Keratinocyte (primary cell): ENCODE results near the gene SLC35A2. TPM values are rescaled to one million over a fixed set of nuclear protein-coding genes. Genes with fewer than 3 reads are reported as not detected.

Experiments used
- DNase-seq: peaks from one replicate; pipeline ENCODE4 v3.0.0-alpha.2; 2011; ENCODE audit warnings: low read depth, missing footprints, low spot score
- FAIRE-seq: peaks from 2 replicates; lab custom pipeline; 2011; peaks lifted over from hg19 to GRCh38; lab: Jason Lieb, UNC
- H2AFZ ChIP-seq: 2 replicates; pipeline ENCODE4 v1.6.0; 2012; ENCODE audit warnings: low read length, control low read depth, inconsistent platforms; ENCODE audit not compliant: control insufficient read depth
- H3K27ac ChIP-seq: 2 replicates; pipeline ENCODE4 v1.5.1; 2011; ENCODE audit warnings: low read length; ENCODE audit not compliant: control insufficient read depth, insufficient read depth
- H3K27me3 ChIP-seq: 3 replicates; pipeline ENCODE4 v1.6.0; 2011; ENCODE audit warnings: low read length; ENCODE audit not compliant: control insufficient read depth, insufficient read depth; ENCODE audit errors: extremely low read depth
- H3K36me3 ChIP-seq, 2 experiments: 2 replicates in 1 of 2; 3 replicates in 1 of 2; pipeline ENCODE4 v1.5.1; 2011; ENCODE audit warnings: low read length in 2 of 2, mild to moderate bottlenecking in 1 of 2; ENCODE audit not compliant: control insufficient read depth in 2 of 2, insufficient read depth in 2 of 2; ENCODE audit errors: extremely low read depth in 1 of 2
- H3K4me1 ChIP-seq: 3 replicates; pipeline ENCODE4 v1.5.1; 2011; ENCODE audit warnings: low read length; ENCODE audit not compliant: control insufficient read depth, insufficient read depth; ENCODE audit errors: extremely low read depth
- H3K4me2 ChIP-seq: 3 replicates; pipeline ENCODE4 v1.6.0; 2011; ENCODE audit warnings: low read depth, low read length; ENCODE audit not compliant: control insufficient read depth, insufficient read depth; ENCODE audit errors: extremely low read depth
- H3K4me3 ChIP-seq, 3 experiments: fragments of 200-600 bp in 1 of 3; sonication (generic) in 1 of 3; 2 replicates in 2 of 3; 3 replicates in 1 of 3; pipeline ENCODE4 v1.5.1; 2011 to 2016; ENCODE audit warnings: low read length in 3 of 3, mild to moderate bottlenecking in 3 of 3, control low read depth in 2 of 3, inconsistent platforms in 1 of 3, low read depth in 1 of 3, mixed read lengths in 1 of 3, mixed run types in 1 of 3, moderate library complexity in 1 of 3; ENCODE audit not compliant: control insufficient read depth in 2 of 3, insufficient read depth in 2 of 3; ENCODE audit errors: extremely low read depth in 1 of 3
- H3K79me2 ChIP-seq: 2 replicates; pipeline ENCODE4 v1.6.0; 2012; ENCODE audit warnings: low read length; ENCODE audit not compliant: control insufficient read depth, insufficient read depth
- H3K9ac ChIP-seq: 3 replicates; pipeline ENCODE4 v1.6.0; 2011; ENCODE audit warnings: low read length; ENCODE audit not compliant: control insufficient read depth, insufficient read depth; ENCODE audit errors: extremely low read depth
- H3K9me1 ChIP-seq: 3 replicates; pipeline ENCODE4 v1.6.0; 2011; ENCODE audit warnings: low read length; ENCODE audit not compliant: control insufficient read depth, insufficient read depth; ENCODE audit errors: extremely low read depth
- H3K9me3 ChIP-seq: 2 replicates; pipeline ENCODE4 v1.5.1; 2012; ENCODE audit warnings: low read depth, low read length; ENCODE audit not compliant: control insufficient read depth
- H4K20me1 ChIP-seq: 3 replicates; pipeline ENCODE4 v1.6.0; 2011; ENCODE audit warnings: low read length; ENCODE audit not compliant: control insufficient read depth, insufficient read depth; ENCODE audit errors: extremely low read depth
- CTCF ChIP-seq, 3 experiments: IDR thresholded peaks in 1 of 3; conservative IDR thresholded peaks in 1 of 3; optimal IDR thresholded peaks in 1 of 3; 2 replicates in 2 of 3; 3 replicates in 1 of 3; pipeline versions ENCODE3 to v1.5.1; 2011; ENCODE audit warnings: low read length in 3 of 3, mild to moderate bottlenecking in 3 of 3, moderate library complexity in 2 of 3, control low read depth in 1 of 3, inconsistent platforms in 1 of 3; ENCODE audit not compliant: insufficient read depth in 2 of 3; ENCODE audit errors: extremely low read depth in 1 of 3
- EZH2 ChIP-seq: IDR thresholded peaks from one replicate; pipeline ENCODE4 v1.6.1; 2012; ENCODE audit warnings: inconsistent platforms, mild to moderate bottlenecking, low read length, moderate library complexity
- dilution Hi-C: fragments of 300-500 bp; cut with MboI; formaldehyde crosslinking; loops from one replicate; pipeline ENCODE4 v1.7.0; 2020; ENCODE audit warnings: low sequenced_read_pairs; ENCODE audit not compliant: extremely low pct_ligation_motif_present
- polyA plus RNA-seq, 5 experiments: library from polyadenylated mRNA; depleted of rRNA in 3 of 5; stranded (reverse) in 3 of 5; stranded (forward) in 1 of 5; unstranded in 1 of 5; fragments of >200 nt; gene quantifications; 1 replicate in 1 of 5; 2 replicates in 3 of 5; 3 replicates in 1 of 5; pipeline versions ENCODE4 v1.2.1 to v1.2.3, GENCODE V29; 2011 to 2012; ENCODE audit warnings: missing spikeins in 2 of 5, low read depth in 1 of 5, low replicate concordance in 1 of 5

Gene SLC35A2
- polyA plus RNA-seq, 1 donor (not counting 4 experiments of a cell fraction or from before 2014, with no cell fraction given) = 39.4 TPM

GRCh38 chrX:48905090-48905790, 6.2 kb downstream of the SLC35A2 start:
- no peak for TF ChIP-seq EZH2
- no peak for TF ChIP-seq CTCF (optimal IDR thresholded peaks at IDR 0.05 in 1 of 3, IDR thresholded peaks at IDR 0.05 in 1 of 3, conservative IDR thresholded peaks at IDR 0.05 in 1 of 3; ENCODE audit: extremely low read depth in 1 of 3, insufficient read depth in 2 of 3, low read length in 3 of 3)
- no peak for FAIRE-seq
- dilution Hi-C loops = no loop called here
- Histone ChIP-seq H3K36me3 (peaks cover 12 to 23% of the 10 kb centered on the region in 2 experiments), H3K4me3 (no peak overlapping the region), H2AFZ (no peak overlapping the region), H3K27ac (no peak overlapping the region), H3K9ac (no peak overlapping the region), H3K79me2 (peaks cover 21% of the 10 kb centered on the region), H3K4me2 (no peak overlapping the region), H4K20me1 (peaks cover 3% of the 10 kb centered on the region), H3K9me1 (no peaks in the 10 kb centered on the region), H3K9me3 (peaks cover 2% of the 10 kb centered on the region), H3K27me3 (no peaks in the 10 kb centered on the region), H3K4me1 (no peaks in the 10 kb centered on the region)
- no peak for DNase-seq

- Histone ChIP-seq H3K36me3 (peaks cover 12 to 23% of the 10 kb centered on the region in 2 experiments), H2AFZ (no peak overlapping the region), H3K4me1 (peaks cover under 1% of the 10 kb centered on the region), H3K27me3 (no peaks in the 10 kb centered on the region), H3K4me2 (no peak overlapping the region), H3K79me2 (peaks cover 17% of the 10 kb centered on the region), H3K9ac (no peak overlapping the region), H3K9me3 (peaks cover 2% of the 10 kb centered on the region), H3K4me3 (no peak overlapping the region), H4K20me1 (peaks cover 3% of the 10 kb centered on the region), H3K9me1 (no peaks in the 10 kb centered on the region), H3K27ac (no peak overlapping the region)
- DNase-seq = no peak
- TF ChIP-seq EZH2 (no peak), CTCF (optimal IDR thresholded peaks at IDR 0.05 in 1 of 3, IDR thresholded peaks at IDR 0.05 in 1 of 3, conservative IDR thresholded peaks at IDR 0.05 in 1 of 3; ENCODE audit: extremely low read depth in 1 of 3, insufficient read depth in 2 of 3, low read length in 3 of 3) (no peak)
- dilution Hi-C loops = no loop called here
- no peak for FAIRE-seq
Measured at GRCh38 chrX:48904626-48905025, 6.8 kb downstream of the SLC35A2 start.
